HEK293 (cell line): ENCODE data around the gene KCNK4.

Experiments
- CTCF ChIA-PET: fragments of 350-600 bp; formaldehyde crosslinking; extraction: SDS; loops from one replicate; lab custom pipeline; 2021; ENCODE audit warnings: antibody characterized with exemption; lab: Yijun Ruan, JAX
- POLR2A ChIA-PET: fragments of 300-600 bp; formaldehyde crosslinking; extraction: SDS; loops from one replicate; lab custom pipeline; 2020; ENCODE audit warnings: antibody characterized with exemption, inconsistent platforms; lab: Yijun Ruan, JAX
- H3K27ac ChIP-seq: fragments of 200-500 bp; sonication (Bioruptor generic); 2 replicates; pipeline ENCODE4 v1.5.1; 2014; ENCODE audit warnings: low read depth, low read length, control low read depth, inconsistent platforms; ENCODE audit errors: extremely low read depth
- H3K36me3 ChIP-seq, 2 experiments: fragments of 200-500 bp in 1 of 2; sonication (Bioruptor generic) in 1 of 2; 1 replicate in 1 of 2; 2 replicates in 1 of 2; pipeline ENCODE4 v1.5.1; 2014 to 2017; ENCODE audit warnings: inconsistent platforms in 2 of 2, low read length in 2 of 2; ENCODE audit not compliant: control insufficient read depth in 2 of 2, insufficient read depth in 1 of 2
- H3K4me1 ChIP-seq: fragments of 200-500 bp; sonication (Bioruptor generic); 2 replicates; pipeline ENCODE4 v1.5.1; 2014; ENCODE audit warnings: mild to moderate bottlenecking, low read length, inconsistent platforms; ENCODE audit not compliant: control insufficient read depth, insufficient read depth
- H3K4me3 ChIP-seq: 2 replicates; pipeline ENCODE4 v1.5.1; 2011; ENCODE audit warnings: low read depth, mild to moderate bottlenecking, control low read depth, low read length, moderate library complexity
- H3K9me3 ChIP-seq: fragments of 200-500 bp; sonication (Bioruptor generic); 2 replicates; pipeline ENCODE4 v1.5.1; 2014; ENCODE audit warnings: low read depth, low read length, inconsistent platforms; ENCODE audit not compliant: control insufficient read depth, insufficient read depth
- EGR2 ChIP-seq: fragments of 450-650 bp; formaldehyde crosslinking; IDR thresholded peaks from 2 replicates; pipeline ENCODE4 v1.5.1; 2016; ENCODE audit warnings: low read depth, missing biosample characterization, missing genetic modification characterization
- MYNN ChIP-seq: fragments of 450-650 bp; formaldehyde crosslinking; IDR thresholded peaks from 2 replicates; pipeline ENCODE4 v1.5.1; 2016; ENCODE audit warnings: missing biosample characterization, missing genetic modification characterization, borderline replicate concordance
- OSR2 ChIP-seq: fragments of 450-650 bp; formaldehyde crosslinking; IDR thresholded peaks from 2 replicates; pipeline ENCODE4 v1.5.1; 2016; ENCODE audit warnings: missing biosample characterization, missing genetic modification characterization
- PRDM1 ChIP-seq: fragments of 450-650 bp; formaldehyde crosslinking; IDR thresholded peaks from 2 replicates; pipeline ENCODE4; 2016; ENCODE audit warnings: missing biosample characterization, missing genetic modification characterization
- PRDM10 ChIP-seq: fragments of 450-650 bp; formaldehyde crosslinking; IDR thresholded peaks from 2 replicates; pipeline ENCODE4 v1.5.1; 2016; ENCODE audit warnings: missing biosample characterization, missing genetic modification characterization
- ZBTB11 ChIP-seq: fragments of 450-650 bp; formaldehyde crosslinking; conservative IDR thresholded peaks from 2 replicates; pipeline ENCODE4 v1.5.1; 2016; ENCODE audit warnings: low read depth, missing biosample characterization, missing genetic modification characterization
- ZBTB8A ChIP-seq: fragments of 450-650 bp; formaldehyde crosslinking; IDR thresholded peaks from 2 replicates; pipeline ENCODE4 v1.5.1; 2016; ENCODE audit warnings: missing biosample characterization, missing genetic modification characterization
- ZNF133 ChIP-seq: fragments of 450-650 bp; formaldehyde crosslinking; IDR thresholded peaks from 2 replicates; pipeline ENCODE4 v1.5.1; 2016; ENCODE audit warnings: missing biosample characterization, missing genetic modification characterization
- ZNF221 ChIP-seq: fragments of 450-650 bp; formaldehyde crosslinking; IDR thresholded peaks from 2 replicates; pipeline ENCODE4 v1.5.1; 2017; ENCODE audit warnings: missing biosample characterization, missing genetic modification characterization, borderline replicate concordance
- ZNF223 ChIP-seq: fragments of 450-650 bp; formaldehyde crosslinking; IDR thresholded peaks from 2 replicates; pipeline ENCODE4 v1.5.1; 2016; ENCODE audit warnings: missing biosample characterization, missing genetic modification characterization
- ZNF350 ChIP-seq: fragments of 450-650 bp; formaldehyde crosslinking; IDR thresholded peaks from 2 replicates; pipeline ENCODE4 v1.5.0; 2017; ENCODE audit warnings: missing biosample characterization, mild to moderate bottlenecking, missing genetic modification characterization
- ZNF366 ChIP-seq: fragments of 450-650 bp; formaldehyde crosslinking; conservative IDR thresholded peaks from 2 replicates; pipeline ENCODE4 v1.5.1; 2016; ENCODE audit warnings: missing biosample characterization, missing genetic modification characterization
- ZNF37A ChIP-seq: fragments of 450-650 bp; IDR thresholded peaks from 2 replicates; pipeline ENCODE4 v1.5.1; 2018; ENCODE audit warnings: missing biosample characterization, missing genetic modification characterization
- ZNF423 ChIP-seq: fragments of 450-650 bp; formaldehyde crosslinking; IDR thresholded peaks from 2 replicates; pipeline ENCODE4 v1.5.1; 2016; ENCODE audit warnings: missing biosample characterization, missing genetic modification characterization
- ZNF529 ChIP-seq: fragments of 450-650 bp; formaldehyde crosslinking; IDR thresholded peaks from 2 replicates; pipeline ENCODE4 v1.5.1; 2017; ENCODE audit warnings: missing genetic modification characterization, missing biosample characterization; ENCODE audit not compliant: insufficient replicate concordance
- ZNF560 ChIP-seq: fragments of 450-650 bp; formaldehyde crosslinking; IDR thresholded peaks from 2 replicates; pipeline ENCODE4 v1.5.1; 2017; ENCODE audit warnings: missing biosample characterization, missing genetic modification characterization, borderline replicate concordance
- ZNF629 ChIP-seq: fragments of 450-650 bp; formaldehyde crosslinking; IDR thresholded peaks from 2 replicates; pipeline ENCODE4 v1.5.1; 2017; ENCODE audit warnings: missing biosample characterization, missing genetic modification characterization
- TF ChIP-seq, protein P1 (sequence below): fragments of 450-650 bp; formaldehyde crosslinking; IDR thresholded peaks from 2 replicates; pipeline ENCODE4 v1.5.1; 2016; ENCODE audit warnings: missing biosample characterization, missing genetic modification characterization
- TF ChIP-seq, protein P2 (sequence below): fragments of 450-650 bp; formaldehyde crosslinking; IDR thresholded peaks from 2 replicates; pipeline ENCODE4 v1.5.1; 2016; ENCODE audit warnings: missing biosample characterization, missing genetic modification characterization
- TF ChIP-seq, protein P3 (sequence below): fragments of 450-650 bp; formaldehyde crosslinking; IDR thresholded peaks from 2 replicates; pipeline ENCODE4 v1.5.1; 2016; ENCODE audit warnings: missing biosample characterization, missing genetic modification characterization

The KCNK4 gene

DNA sequence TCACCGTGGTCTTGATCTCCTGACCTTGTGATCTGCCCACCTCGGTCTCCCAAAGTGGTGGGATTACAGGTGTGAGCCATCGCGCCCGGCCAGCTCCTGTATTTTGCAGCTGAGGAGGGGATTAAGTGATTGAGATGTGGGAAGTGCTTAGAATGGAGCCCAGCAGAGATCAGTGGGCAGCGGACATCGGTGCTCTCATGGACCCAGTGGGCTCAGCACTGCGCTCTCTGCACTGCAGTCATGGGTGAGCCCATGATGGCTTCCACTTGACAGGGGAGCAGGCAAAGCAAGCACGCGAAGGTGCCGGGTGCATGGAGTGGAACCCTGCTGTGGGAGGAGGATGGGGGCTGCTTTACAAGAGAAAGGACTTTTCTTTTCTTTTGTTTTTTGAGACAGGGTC lies 39.8 kb downstream of the KCNK4 start:
- TF ChIP-seq EGR2 (tag by site-specific recombination) = no peak
- no peak for TF ChIP-seq ZNF37A (tag by site-specific recombination)
- no peak for TF ChIP-seq ZNF560 (tag by site-specific recombination)
- TF ChIP-seq, protein P1, sequence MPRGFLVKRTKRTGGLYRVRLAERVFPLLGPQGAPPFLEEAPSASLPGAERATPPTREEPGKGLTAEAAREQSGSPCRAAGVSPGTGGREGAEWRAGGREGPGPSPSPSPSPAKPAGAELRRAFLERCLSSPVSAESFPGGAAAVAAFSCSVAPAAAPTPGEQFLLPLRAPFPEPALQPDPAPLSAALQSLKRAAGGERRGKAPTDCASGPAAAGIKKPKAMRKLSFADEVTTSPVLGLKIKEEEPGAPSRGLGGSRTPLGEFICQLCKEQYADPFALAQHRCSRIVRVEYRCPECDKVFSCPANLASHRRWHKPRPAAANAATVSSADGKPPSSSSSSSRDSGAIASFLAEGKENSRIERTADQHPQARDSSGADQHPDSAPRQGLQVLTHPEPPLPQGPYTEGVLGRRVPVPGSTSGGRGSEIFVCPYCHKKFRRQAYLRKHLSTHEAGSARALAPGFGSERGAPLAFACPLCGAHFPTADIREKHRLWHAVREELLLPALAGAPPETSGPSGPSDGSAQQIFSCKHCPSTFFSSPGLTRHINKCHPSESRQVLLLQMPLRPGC = no peak
- TF ChIP-seq, protein P2, sequence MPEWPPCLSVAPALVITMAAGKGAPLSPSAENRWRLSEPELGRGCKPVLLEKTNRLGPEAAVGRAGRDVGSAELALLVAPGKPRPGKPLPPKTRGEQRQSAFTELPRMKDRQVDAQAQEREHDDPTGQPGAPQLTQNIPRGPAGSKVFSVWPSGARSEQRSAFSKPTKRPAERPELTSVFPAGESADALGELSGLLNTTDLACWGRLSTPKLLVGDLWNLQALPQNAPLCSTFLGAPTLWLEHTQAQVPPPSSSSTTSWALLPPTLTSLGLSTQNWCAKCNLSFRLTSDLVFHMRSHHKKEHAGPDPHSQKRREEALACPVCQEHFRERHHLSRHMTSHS (tag by site-specific recombination) = no peak
- Histone ChIP-seq H3K4me3 (no peak overlapping the region), H3K27ac (no peak overlapping the region), H3K9me3 (no peaks in the 10 kb centered on the region), H3K4me1 (no peaks in the 10 kb centered on the region), H3K36me3 (no peaks in the 10 kb centered on the region)
- POLR2A ChIA-PET = interaction anchor here (2.8 kb wide), 1 partner anchor 14 kb away, joined by 18 read pairs; the partner anchor contains the start of genes PRDX5 and TRMT112
- CTCF ChIA-PET = interaction anchor here (0.6 to 9.6 kb wide), 14 partner anchors 8 to 782 kb away, joined by 3 to 81 read pairs (median 6); partner anchors contain the start of genes ESRRA, PRDX5, RPS6KA4 and TRMT112

DNA sequence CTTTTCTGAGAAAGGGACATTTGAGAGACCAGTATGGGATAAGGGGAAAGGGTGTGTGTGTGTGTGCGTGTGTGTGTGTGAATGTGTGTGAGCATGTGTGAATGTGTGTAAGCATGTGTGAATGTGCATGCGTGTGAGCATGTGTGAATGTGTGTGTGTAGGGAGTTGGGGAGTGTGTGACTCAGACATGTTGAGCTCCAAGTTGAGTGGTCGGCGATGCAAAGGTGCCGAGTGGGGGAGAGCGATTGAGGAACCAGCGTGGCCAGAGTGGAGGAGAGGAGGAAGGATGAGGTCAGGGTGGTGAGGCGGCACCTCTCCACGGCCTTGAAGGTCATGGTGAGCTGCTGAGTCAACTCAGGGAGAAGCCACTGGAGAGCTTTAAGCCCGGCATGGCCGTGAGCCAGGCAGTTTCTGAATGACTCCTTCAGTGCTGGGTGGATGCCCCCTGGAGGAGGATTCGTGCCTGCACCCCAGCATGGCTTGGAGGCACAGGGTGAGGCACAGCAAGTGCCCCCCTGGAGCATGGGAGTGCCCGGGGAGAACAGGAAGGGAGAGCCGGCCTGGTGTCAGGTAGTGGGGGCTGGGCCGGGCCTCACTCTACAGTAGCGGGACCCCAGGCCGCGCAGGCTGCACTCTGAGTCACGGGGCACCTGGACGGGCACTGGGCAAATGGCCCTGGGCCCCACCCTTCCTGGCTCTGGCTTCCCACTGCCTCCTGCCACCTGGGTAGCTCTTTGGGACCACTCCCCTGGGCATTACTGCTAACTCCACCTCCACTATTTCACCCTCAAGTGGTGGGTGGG lies 40.7 kb downstream of the KCNK4 start:
- H3K36me3 ChIP-seq = no peaks in the 10 kb centered on the region
- no peaks in the 10 kb centered on the region for H3K9me3 ChIP-seq
- POLR2A ChIA-PET = interaction anchor here (0.8 to 2.8 kb wide), 4 partner anchors 11 to 80 kb away, joined by 3 to 18 read pairs (median 5); partner anchors contain the start of genes PRDX5 and TRMT112
- H3K4me1 ChIP-seq = no peaks in the 10 kb centered on the region
- no peak overlapping the region for H3K4me3 ChIP-seq
- CTCF ChIA-PET = interaction anchor here (0.5 to 9.6 kb wide), 25 partner anchors 9 to 644 kb away, joined by 3 to 81 read pairs (median 4); partner anchors contain the start of genes PRDX5, RPS6KA4 and TRMT112
- H3K27ac ChIP-seq = no peak overlapping the region
- TF ChIP-seq ZNF560 (tag by site-specific recombination) = no peak
- TF ChIP-seq, protein P3, sequence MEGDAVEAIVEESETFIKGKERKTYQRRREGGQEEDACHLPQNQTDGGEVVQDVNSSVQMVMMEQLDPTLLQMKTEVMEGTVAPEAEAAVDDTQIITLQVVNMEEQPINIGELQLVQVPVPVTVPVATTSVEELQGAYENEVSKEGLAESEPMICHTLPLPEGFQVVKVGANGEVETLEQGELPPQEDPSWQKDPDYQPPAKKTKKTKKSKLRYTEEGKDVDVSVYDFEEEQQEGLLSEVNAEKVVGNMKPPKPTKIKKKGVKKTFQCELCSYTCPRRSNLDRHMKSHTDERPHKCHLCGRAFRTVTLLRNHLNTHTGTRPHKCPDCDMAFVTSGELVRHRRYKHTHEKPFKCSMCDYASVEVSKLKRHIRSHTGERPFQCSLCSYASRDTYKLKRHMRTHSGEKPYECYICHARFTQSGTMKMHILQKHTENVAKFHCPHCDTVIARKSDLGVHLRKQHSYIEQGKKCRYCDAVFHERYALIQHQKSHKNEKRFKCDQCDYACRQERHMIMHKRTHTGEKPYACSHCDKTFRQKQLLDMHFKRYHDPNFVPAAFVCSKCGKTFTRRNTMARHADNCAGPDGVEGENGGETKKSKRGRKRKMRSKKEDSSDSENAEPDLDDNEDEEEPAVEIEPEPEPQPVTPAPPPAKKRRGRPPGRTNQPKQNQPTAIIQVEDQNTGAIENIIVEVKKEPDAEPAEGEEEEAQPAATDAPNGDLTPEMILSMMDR (tag by site-specific recombination) = peak; percentile 60
- peak; percentile 49; the same call in 1 of the 2 replicates for TF ChIP-seq ZNF423 (tag by site-specific recombination)
- 0 out of 2 replicates have a peak, but pooled peaks have one; percentile 43 for TF ChIP-seq PRDM10 (tag by site-specific recombination)
- no peak for TF ChIP-seq ZNF629 (tag by site-specific recombination)
- TF ChIP-seq ZNF529 (tag by site-specific recombination) = no peak
- peak; percentile 69 for TF ChIP-seq EGR2 (tag by site-specific recombination)
- no peak for TF ChIP-seq OSR2
- TF ChIP-seq MYNN (tag by site-specific recombination) = 0 out of 2 replicates have a peak, but pooled peaks have one; percentile 31
- peak; percentile 32; the same call in 1 of the 2 replicates for TF ChIP-seq PRDM1 (tag by site-specific recombination)
- TF ChIP-seq ZBTB8A (tag by site-specific recombination) = peak; percentile 34; the same call in 1 of the 2 replicates
- no peak for TF ChIP-seq ZBTB11
- no peak for TF ChIP-seq ZNF221 (tag by site-specific recombination)
- no peak for TF ChIP-seq ZNF350 (tag by site-specific recombination)
- peak; percentile 56 for TF ChIP-seq ZNF366 (tag by site-specific recombination)
- 0 out of 2 replicates have a peak, but pooled peaks have one; percentile 14 for TF ChIP-seq ZNF133 (tag by site-specific recombination)
- TF ChIP-seq ZNF223 (tag by site-specific recombination) = peak; percentile 89
